ENCODE data around the gene CCDC134.

CCDC134 gene

GRCh38 chr22:41787331-41787730 is 13.1 kb upstream of the CCDC134 start:
- TF ChIP-seq CTCF (IDR thresholded peaks at IDR 0.05; ENCODE audit: low read depth, low read length): no peak
- no peak for DNase-seq (ENCODE audit: extremely low read depth, low read depth)

- TF ChIP-seq CTCF (IDR thresholded peaks at IDR 0.05; ENCODE audit: low read depth, low read length): no peak
- no peak for DNase-seq (ENCODE audit: extremely low read depth, low read depth)
Observed at GRCh38 chr22:41793871-41794270, 6.6 kb upstream of the CCDC134 start.

GRCh38 chr22:41798736-41799135 is 1.7 kb upstream of the CCDC134 start:
- no peak for TF ChIP-seq CTCF (IDR thresholded peaks at IDR 0.05; ENCODE audit: low read depth, low read length)

GRCh38 chr22:41799486-41800347 is 762 bp upstream of the CCDC134 start:
- no peak for TF ChIP-seq CTCF (IDR thresholded peaks at IDR 0.05; ENCODE audit: low read depth, low read length)
- no peak for DNase-seq (ENCODE audit: extremely low read depth, low read depth)

More at GRCh38 chr22:41798736-41799135, 1.7 kb upstream of the CCDC134 start:
- no peak for DNase-seq (ENCODE audit: extremely low read depth, low read depth)

- no peak for TF ChIP-seq CTCF (IDR thresholded peaks at IDR 0.05; ENCODE audit: low read depth, low read length)
- DNase-seq (ENCODE audit: extremely low read depth, low read depth): no peak
Observed at GRCh38 chr22:41801147-41801819, 804 bp downstream of the CCDC134 start.

GRCh38 chr22:41801886-41802285 is 1.4 kb downstream of the CCDC134 start:
- DNase-seq (ENCODE audit: extremely low read depth, low read depth): no peak

More at GRCh38 chr22:41801886-41802285, 1.4 kb downstream of the CCDC134 start:
- no peak for TF ChIP-seq CTCF (IDR thresholded peaks at IDR 0.05; ENCODE audit: low read depth, low read length)

Data from AG09319 (cell line).